GM23248 (cell line): ENCODE measurements around the gene CNTNAP5. TPM values are rescaled to one million over a fixed set of nuclear protein-coding genes. Genes with fewer than 3 reads are reported as not detected.

Experiments used
- DNase-seq: peaks from one replicate; pipeline ENCODE4 v3.0.0-alpha.2; 2015
- H2AFZ ChIP-seq: fragments of 200-600 bp; sonication (generic); 2 replicates; pipeline ENCODE4 v1.6.1; 2016; ENCODE audit warnings: antibody characterized with exemption
- H3F3A ChIP-seq: fragments of 200-600 bp; sonication (generic); 2 replicates; pipeline ENCODE4 v1.6.1; 2016; ENCODE audit warnings: mild to moderate bottlenecking, antibody characterized with exemption, mixed run types; ENCODE audit not compliant: insufficient read depth
- H3K27ac ChIP-seq: fragments of 200-600 bp; sonication (generic); 2 replicates; pipeline ENCODE4 v1.5.1; 2016; ENCODE audit warnings: mild to moderate bottlenecking
- H3K27me3 ChIP-seq: fragments of 200-600 bp; sonication (generic); replicated peaks from 2 replicates; pipeline ENCODE4 v1.6.1; 2016; ENCODE audit warnings: mild to moderate bottlenecking; ENCODE audit not compliant: insufficient read depth
- H3K36me3 ChIP-seq: fragments of 200-600 bp; sonication (generic); 2 replicates; pipeline ENCODE4 v1.6.1; 2016; ENCODE audit warnings: low read depth, mild to moderate bottlenecking
- H3K4me1 ChIP-seq: fragments of 200-600 bp; sonication (generic); 2 replicates; pipeline ENCODE4 v1.6.1; 2016; ENCODE audit warnings: mild to moderate bottlenecking; ENCODE audit not compliant: insufficient read depth
- H3K4me2 ChIP-seq: fragments of 200-600 bp; sonication (generic); one replicate; pipeline ENCODE4 v1.6.1; 2016; ENCODE audit warnings: mild to moderate bottlenecking; ENCODE audit not compliant: unreplicated experiment
- H3K4me3 ChIP-seq: fragments of 200-600 bp; sonication (generic); 2 replicates; pipeline ENCODE4 v1.5.1; 2016; ENCODE audit warnings: mild to moderate bottlenecking
- H3K79me2 ChIP-seq: fragments of 200-600 bp; sonication (generic); 2 replicates; pipeline ENCODE4 v1.6.1; 2016; ENCODE audit warnings: mild to moderate bottlenecking; ENCODE audit not compliant: insufficient read depth
- H3K9ac ChIP-seq: fragments of 200-600 bp; sonication (generic); 2 replicates; pipeline ENCODE4 v1.6.1; 2016; ENCODE audit warnings: mild to moderate bottlenecking
- H3K9me2 ChIP-seq: fragments of 200-600 bp; sonication (generic); 2 replicates; pipeline ENCODE4 v1.6.1; 2016; ENCODE audit warnings: mixed run types, mild to moderate bottlenecking, moderate library complexity; ENCODE audit not compliant: insufficient read depth
- H3K9me3 ChIP-seq: fragments of 200-600 bp; sonication (generic); one replicate; pipeline ENCODE4 v1.6.1; 2017; ENCODE audit warnings: low read depth
- H4K20me1 ChIP-seq: fragments of 200-600 bp; sonication (generic); 2 replicates; pipeline ENCODE4 v1.6.0; 2016; ENCODE audit not compliant: insufficient read depth
- EZH2 ChIP-seq: fragments of 200-600 bp; sonication (generic); IDR thresholded peaks from 2 replicates; pipeline ENCODE4 v1.6.1; 2018; ENCODE audit warnings: antibody characterized with exemption, mild to moderate bottlenecking; ENCODE audit not compliant: insufficient read depth, poor library complexity, severe bottlenecking
- EZH2phosphoT487 ChIP-seq: fragments of 200-600 bp; sonication (generic); IDR thresholded peaks from 2 replicates; pipeline ENCODE4 v1.6.1; 2018; ENCODE audit warnings: antibody characterized with exemption, moderate library complexity, mild to moderate bottlenecking, low read depth; ENCODE audit not compliant: insufficient read depth
- WGBS, 2 experiments: methylation state at CpG; one replicate each; pipeline ENCODE4 v1.1.6; 2015 to 2017; ENCODE audit warnings: low lambda C conversion rate in 2 of 2, low coverage in 1 of 2; ENCODE audit errors: missing lambda C conversion rate in 2 of 2; 5-methylcytosine and 5-hydroxymethylcytosine counted together
- in situ Hi-C: fragments of 300-500 bp; cut with MboI; formaldehyde crosslinking; loops from 2 replicates; pipeline ENCODE4 v1.15.0; 2020
- polyA plus RNA-seq: library from polyadenylated mRNA; unstranded; fragments of >200 nt; fragmentation: Nextera tagmentation; extraction: Ambion mirVana; gene quantifications from 2 replicates; pipeline ENCODE4 v1.2.1, GENCODE V29; 2016
- total RNA-seq: library from RNA; depleted of rRNA; stranded (reverse); fragments of >200 nt; shearing (Covaris generic); gene quantifications from 2 replicates; pipeline ENCODE4 v1.2.3, GENCODE V29; 2014

The CNTNAP5 gene
- total and polyA plus RNA-seq, 2 experiments from 2014 or later, result not detected

- Histone ChIP-seq H3K4me3 (no peak overlapping the region), H3K36me3 (no peaks in the 10 kb centered on the region), H3K9me2 (no peaks in the 10 kb centered on the region), H3K9me3 (no peaks in the 10 kb centered on the region), H4K20me1 (no peaks in the 10 kb centered on the region), H2AFZ (no peak overlapping the region), H3K27me3 (no peaks in the 10 kb centered on the region), H3K4me2 (no peak overlapping the region), H3F3A (no peaks in the 10 kb centered on the region), H3K4me1 (no peaks in the 10 kb centered on the region), H3K79me2 (no peaks in the 10 kb centered on the region), H3K9ac (no peak overlapping the region), H3K27ac (no peak overlapping the region)
- in situ Hi-C loops, result no loop called here
- no peak for DNase-seq
- WGBS, 2 experiments, result 9 to 10% methylated on average over 4 of the region's 4 CpGs
- TF ChIP-seq EZH2phosphoT487 (no peak), EZH2 (no peak)
Observed at GRCh38 chr2:124560592-124561112, 535.6 kb downstream of the CNTNAP5 start.

- Histone ChIP-seq H3K79me2 (no peaks in the 10 kb centered on the region), H3K27ac (no peak overlapping the region), H3K4me2 (no peak overlapping the region), H3K9me2 (no peaks in the 10 kb centered on the region), H3K9me3 (no peaks in the 10 kb centered on the region), H3K4me3 (no peak overlapping the region), H3K9ac (no peak overlapping the region), H3K36me3 (no peaks in the 10 kb centered on the region), H4K20me1 (no peaks in the 10 kb centered on the region), H2AFZ (no peak overlapping the region), H3K4me1 (no peaks in the 10 kb centered on the region), H3K27me3 (no peaks in the 10 kb centered on the region), H3F3A (no peaks in the 10 kb centered on the region)
- WGBS, 2 experiments, result 16 to 19% methylated on average over 2 of the region's 2 CpGs
- in situ Hi-C loops, result no loop called here
- DNase-seq, result no peak
- TF ChIP-seq EZH2 (no peak), EZH2phosphoT487 (no peak)
Observed at GRCh38 chr2:124561486-124561885, 536.4 kb downstream of the CNTNAP5 start.

- Histone ChIP-seq H3K27ac (no peak overlapping the region), H3K4me3 (no peak overlapping the region), H3K27me3 (no peaks in the 10 kb centered on the region), H2AFZ (no peak overlapping the region), H3K36me3 (no peaks in the 10 kb centered on the region), H3K79me2 (no peaks in the 10 kb centered on the region), H3K4me1 (no peaks in the 10 kb centered on the region), H3K9me2 (no peaks in the 10 kb centered on the region), H4K20me1 (no peaks in the 10 kb centered on the region), H3K9me3 (no peaks in the 10 kb centered on the region), H3F3A (no peaks in the 10 kb centered on the region), H3K4me2 (no peak overlapping the region), H3K9ac (no peak overlapping the region)
- DNase-seq, result no peak
- in situ Hi-C loops, result no loop called here
- no peak for TF ChIP-seq EZH2phosphoT487
- TF ChIP-seq EZH2, result no peak
Observed at GRCh38 chr2:124563426-124563825, 538.3 kb downstream of the CNTNAP5 start.

- Histone ChIP-seq H3K9ac (no peak overlapping the region), H3K4me2 (no peak overlapping the region), H3K4me1 (no peaks in the 10 kb centered on the region), H3K79me2 (no peaks in the 10 kb centered on the region), H3K4me3 (no peak overlapping the region), H3K27ac (no peak overlapping the region), H4K20me1 (no peaks in the 10 kb centered on the region), H3F3A (no peaks in the 10 kb centered on the region), H2AFZ (no peak overlapping the region), H3K27me3 (no peaks in the 10 kb centered on the region), H3K9me3 (no peaks in the 10 kb centered on the region), H3K36me3 (no peaks in the 10 kb centered on the region), H3K9me2 (no peaks in the 10 kb centered on the region)
- no peak for DNase-seq
- TF ChIP-seq EZH2 (no peak), EZH2phosphoT487 (no peak)
- in situ Hi-C loops, result no loop called here
Observed at GRCh38 chr2:124566518-124566970, 541.5 kb downstream of the CNTNAP5 start.

GRCh38 chr2:124570872-124571271 is 545.8 kb downstream of the CNTNAP5 start:
- TF ChIP-seq EZH2phosphoT487 (no peak), EZH2 (no peak)
- Histone ChIP-seq H3K4me3 (no peak overlapping the region), H3K4me2 (no peak overlapping the region), H3K36me3 (no peaks in the 10 kb centered on the region), H3K27ac (no peak overlapping the region), H3K79me2 (no peaks in the 10 kb centered on the region), H3K4me1 (no peaks in the 10 kb centered on the region), H3K27me3 (no peaks in the 10 kb centered on the region), H4K20me1 (no peaks in the 10 kb centered on the region), H3F3A (no peaks in the 10 kb centered on the region), H3K9ac (no peak overlapping the region), H3K9me3 (no peaks in the 10 kb centered on the region), H3K9me2 (no peaks in the 10 kb centered on the region), H2AFZ (no peak overlapping the region)
- no peak for DNase-seq
- in situ Hi-C loops, result no loop called here
